Stimulated activated CD4-positive, alpha-beta T cell treated with anti-CD3 and anti-CD28 coated beads, Interleukin-1b, Interleukin-23, amount 100 ng/mL, for 4 hours (primary cell): ENCODE measurements around the gene BLTP2.

Experiments
- DNase-seq, 2 donors: peaks; one replicate each; pipeline ENCODE4 v3.0.0-alpha.2; 2020; ENCODE audit warnings: low read depth in 2 of 2

Gene BLTP2

DNA sequence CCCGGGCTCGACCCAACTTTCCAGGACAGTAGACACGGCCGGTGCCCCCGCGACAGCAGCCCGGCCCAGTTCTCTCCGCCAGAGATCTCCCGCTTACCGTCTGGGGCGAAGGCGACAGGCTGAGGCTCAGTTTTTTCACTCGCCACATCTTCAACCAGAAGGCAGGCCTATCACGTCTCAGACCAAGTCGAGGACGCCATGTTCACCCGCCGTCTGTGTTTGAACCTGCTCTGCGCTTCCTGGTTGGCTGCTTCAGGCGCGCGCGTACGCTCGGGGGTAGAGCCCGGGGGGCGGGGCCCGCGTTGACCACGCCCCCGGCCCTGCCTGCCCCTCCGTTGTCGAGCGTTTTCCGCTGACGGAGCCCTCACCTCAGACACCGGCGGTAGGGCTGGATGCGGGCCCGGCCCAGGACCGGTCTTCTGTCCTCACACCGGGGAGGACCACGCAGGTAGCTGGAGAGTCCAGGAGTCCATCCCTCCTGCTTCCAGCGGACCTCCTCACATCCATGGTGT, 46.1 kb downstream of the BLTP2 start, which contains the start of gene SPAG5:
Gene SPAG5, minus strand, starts transcription at position 227 of the 512 bp plus-strand sequence. Its CDS starts 79 bp downstream, at position 148.
- DNase-seq, result peak; percentile 91 to 92

DNA sequence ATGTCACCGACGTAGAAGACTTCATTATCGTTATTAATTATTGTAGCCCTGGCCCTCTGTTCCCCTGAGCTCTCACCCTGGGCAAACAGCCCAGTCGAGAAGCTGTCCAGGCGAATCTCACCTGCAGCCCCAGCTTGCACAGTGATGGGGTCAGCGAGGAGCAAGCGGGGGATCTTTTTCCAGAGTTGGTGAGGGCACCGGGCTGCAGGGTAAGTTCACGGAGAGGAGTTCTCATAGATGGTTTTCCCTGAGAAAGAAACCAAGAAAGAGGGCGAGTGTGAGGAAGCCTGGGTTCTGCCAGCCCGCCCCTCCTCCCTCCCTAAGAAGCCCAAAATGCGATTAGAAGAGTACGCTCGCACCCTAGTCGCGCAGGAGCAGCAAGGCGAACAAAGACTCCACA, 46.6 kb downstream of the BLTP2 start:
- no peak for DNase-seq

DNA sequence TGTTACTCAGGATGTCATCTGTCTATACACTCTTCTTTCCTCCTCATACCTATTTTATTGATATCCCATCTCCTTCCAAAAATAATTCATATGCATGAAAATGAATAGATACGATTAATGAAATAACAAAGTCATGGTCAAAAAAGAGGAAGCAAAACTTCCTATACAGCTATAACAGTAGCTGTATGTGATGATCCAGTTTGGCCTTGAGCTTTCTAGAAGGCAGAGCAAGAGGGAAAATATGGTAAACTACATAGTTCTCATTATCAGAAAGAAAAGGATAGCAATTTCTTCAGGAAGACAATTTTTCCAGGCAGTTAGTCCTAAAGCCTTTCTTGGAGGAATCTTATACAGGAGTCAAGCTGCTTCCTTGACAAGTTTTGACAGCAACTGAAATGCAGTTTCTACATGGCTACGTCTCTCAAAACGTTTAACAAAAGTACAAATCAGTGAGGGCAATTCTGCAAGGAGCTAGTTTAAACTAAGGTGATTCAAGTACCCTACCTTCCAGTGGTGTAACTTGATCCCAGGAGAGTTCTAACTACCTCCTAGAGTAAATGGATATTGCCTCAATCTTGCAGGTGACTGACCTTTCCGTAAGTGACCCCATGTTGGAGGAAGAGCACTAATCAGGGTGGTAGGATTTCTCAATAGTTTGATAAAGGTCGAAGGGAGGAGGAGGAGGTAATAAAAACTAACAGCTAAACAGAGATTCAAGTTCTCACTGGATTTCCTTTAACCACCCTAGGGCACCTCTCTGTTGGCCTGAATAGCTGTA, 47.2 kb downstream of the BLTP2 start:
- DNase-seq, result no peak
